Spinal cord (tissue), 10 donors: ENCODE data around the gene PPL. TPM values are rescaled to one million over a fixed set of nuclear protein-coding genes. Genes with fewer than 3 reads are reported as not detected.

ENCODE experiments used
- DNase-seq, 6 donors: peaks; one replicate each; pipeline versions ENCODE4 v3.0.0 to v3.0.0-alpha.2; 2013 to 2015; ENCODE audit warnings: low spot score in 6 of 6, low read depth in 4 of 6
- H3K27ac ChIP-seq: one replicate; pipeline ENCODE4 v1.5.1; 2013; ENCODE audit warnings: low read depth, low read length, control low read depth
- H3K27me3 ChIP-seq: one replicate; pipeline ENCODE4 v1.6.1; 2013; ENCODE audit warnings: low read length; ENCODE audit not compliant: control insufficient read depth, insufficient read depth
- H3K36me3 ChIP-seq: one replicate; pipeline ENCODE4 v1.6.1; 2013; ENCODE audit warnings: low read length; ENCODE audit not compliant: control insufficient read depth, insufficient read depth
- H3K4me1 ChIP-seq: one replicate; pipeline ENCODE4 v1.6.1; 2013; ENCODE audit warnings: low read length; ENCODE audit not compliant: control insufficient read depth, insufficient read depth
- H3K4me3 ChIP-seq: one replicate; pipeline ENCODE4 v1.5.1; 2013; ENCODE audit warnings: low read depth, low read length, control low read depth
- H3K9me3 ChIP-seq: one replicate; pipeline ENCODE4 v1.6.1; 2013; ENCODE audit warnings: low read length; ENCODE audit not compliant: control insufficient read depth, insufficient read depth
- WGBS: methylation state at CpG from one replicate; pipeline ENCODE4 v1.1.5; 2013; ENCODE audit warnings: missing lambda C conversion rate; ENCODE audit not compliant: insufficient coverage; 5-methylcytosine and 5-hydroxymethylcytosine counted together
- polyA plus RNA-seq, 2 donors: library from polyadenylated mRNA; unstranded; fragments of 120-200 nt; gene quantifications; one replicate each; pipeline ENCODE4 v1.2.1, GENCODE V29; 2013; ENCODE audit not compliant: insufficient read length in 2 of 2
- total RNA-seq, 2 donors: library from RNA; depleted of rRNA in 1 of 2; stranded (reverse); fragments of 120-200 nt in 1 of 2; fragments of >200 nt in 1 of 2; gene quantifications; one replicate each; pipeline versions ENCODE4 v1.2.3 to v1.2.4, GENCODE V29; 2013 to 2014
- donor health status: healthy.

The PPL gene
- total and polyA plus RNA-seq, 4 donors: 2.7 to 5.6 (median 3.7) TPM

- H3K4me3 ChIP-seq: peak within 1 kb of the TSS; percentile 79
- DNase-seq: peak; percentile 90 to 99 (median 94)
- peaks cover 16% of the 10 kb centered on the region for H3K4me1 ChIP-seq
- WGBS: under 1% methylated on average over 126 of the region's 126 CpGs
- peaks cover 19% of the 10 kb centered on the region for H3K36me3 ChIP-seq
- H3K27ac ChIP-seq: peak within 1 kb of the TSS; percentile 74
- H3K27me3 ChIP-seq: no peaks in the 10 kb centered on the region
- no peaks in the 10 kb centered on the region for H3K9me3 ChIP-seq
Measured at GRCh38 chr16:4846901-4847773, 89.8 kb downstream of the PPL start, which contains the start of the genes GLYR1 and UBN1. GLYR1 (minus strand) TSS chr16:4847288; CDS start chr16:4847265, 23 bp downstream. UBN1 (plus strand) TSS chr16:4847481; CDS start chr16:4852918, 5,437 bp downstream.

DNA sequence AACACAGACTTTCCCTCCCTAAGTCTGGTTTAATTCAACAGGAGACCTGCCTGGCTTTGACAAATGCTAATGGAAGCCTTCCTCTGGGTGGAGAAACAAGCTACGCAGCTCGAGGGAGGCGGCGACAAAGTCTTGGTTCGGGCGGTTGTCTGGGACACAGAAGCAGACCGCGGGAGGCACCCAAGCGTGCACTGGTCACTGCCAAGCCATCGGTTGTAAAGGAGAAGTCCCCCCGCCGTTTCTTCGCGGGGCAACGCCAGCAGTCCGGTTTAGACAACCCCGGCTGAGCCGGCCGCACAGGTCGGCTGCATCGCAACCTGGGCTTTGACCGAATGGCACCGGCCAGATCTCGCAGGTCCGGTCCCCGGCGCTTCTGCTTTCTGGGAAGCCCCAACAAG is 90.4 kb downstream of the PPL start:
- H3K9me3 ChIP-seq: no peaks in the 10 kb centered on the region
- H3K27me3 ChIP-seq: no peaks in the 10 kb centered on the region
- WGBS: 0% methylated on average over 27 of the region's 27 CpGs
- DNase-seq: peak in 4 of 6 donors; percentile 35 to 68 (median 48)
- H3K36me3 ChIP-seq: peaks cover 26% of the 10 kb centered on the region
- H3K4me1 ChIP-seq: peaks cover 16% of the 10 kb centered on the region
- H3K27ac ChIP-seq: peak overlapping the region; percentile 74
- peak overlapping the region; percentile 79 for H3K4me3 ChIP-seq

DNA sequence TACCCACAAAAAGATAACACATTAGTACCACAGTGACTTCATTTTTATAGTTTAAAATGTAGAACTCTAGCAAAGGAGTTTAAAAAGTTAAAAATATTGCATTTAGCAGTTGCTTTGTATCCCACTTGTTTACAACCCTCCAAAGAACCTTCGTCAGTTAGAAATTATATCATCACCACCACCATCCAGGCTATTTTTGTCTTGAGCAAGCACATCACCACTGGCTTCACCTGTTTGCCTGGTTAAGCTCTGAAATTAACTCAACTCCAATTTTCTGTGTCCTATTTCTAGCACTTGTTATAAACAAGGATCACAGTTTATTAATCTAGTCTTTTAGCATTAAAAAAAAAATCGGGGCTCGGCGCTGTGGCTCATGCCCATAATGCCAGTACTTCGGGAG is 96.0 kb downstream of the PPL start:
- Histone ChIP-seq H3K36me3 (peaks cover 59% of the 10 kb centered on the region), H3K4me3 (no peak overlapping the region), H3K4me1 (no peaks in the 10 kb centered on the region), H3K27ac (no peak overlapping the region), H3K27me3 (no peaks in the 10 kb centered on the region), H3K9me3 (no peaks in the 10 kb centered on the region)
- 75% methylated on average over 4 of the region's 5 CpGs for WGBS
- DNase-seq: no peak

GRCh38 chr16:4839942-4840341 is 97.0 kb downstream of the PPL start:
- no peaks in the 10 kb centered on the region for H3K27me3 ChIP-seq
- WGBS: 80% methylated on average over 5 of the region's 5 CpGs

GRCh38 chr16:4837733-4838501 is 99.0 kb downstream of the PPL start:
- 100% methylated on average over 4 of the region's 13 CpGs for WGBS
- peaks cover 51% of the 10 kb centered on the region for H3K36me3 ChIP-seq
- H3K4me1 ChIP-seq: no peaks in the 10 kb centered on the region
- H3K9me3 ChIP-seq: no peaks in the 10 kb centered on the region
- no peak overlapping the region for H3K27ac ChIP-seq
- no peak for DNase-seq
- H3K27me3 ChIP-seq: no peaks in the 10 kb centered on the region
- no peak overlapping the region for H3K4me3 ChIP-seq

More at GRCh38 chr16:4839942-4840341, 97.0 kb downstream of the PPL start:
- no peak for DNase-seq
- no peak overlapping the region for H3K4me3 ChIP-seq
- no peaks in the 10 kb centered on the region for H3K4me1 ChIP-seq
- no peaks in the 10 kb centered on the region for H3K9me3 ChIP-seq
- no peak overlapping the region for H3K27ac ChIP-seq
- H3K36me3 ChIP-seq: peaks cover 64% of the 10 kb centered on the region

GRCh38 chr16:4836727-4837126 is 100.2 kb downstream of the PPL start:
- DNase-seq: no peak
- Histone ChIP-seq H3K9me3 (no peaks in the 10 kb centered on the region), H3K4me1 (no peaks in the 10 kb centered on the region), H3K36me3 (peaks cover 48% of the 10 kb centered on the region), H3K27me3 (no peaks in the 10 kb centered on the region), H3K4me3 (no peak overlapping the region), H3K27ac (no peak overlapping the region)
- WGBS: 94% methylated on average over 2 of the region's 2 CpGs

DNA sequence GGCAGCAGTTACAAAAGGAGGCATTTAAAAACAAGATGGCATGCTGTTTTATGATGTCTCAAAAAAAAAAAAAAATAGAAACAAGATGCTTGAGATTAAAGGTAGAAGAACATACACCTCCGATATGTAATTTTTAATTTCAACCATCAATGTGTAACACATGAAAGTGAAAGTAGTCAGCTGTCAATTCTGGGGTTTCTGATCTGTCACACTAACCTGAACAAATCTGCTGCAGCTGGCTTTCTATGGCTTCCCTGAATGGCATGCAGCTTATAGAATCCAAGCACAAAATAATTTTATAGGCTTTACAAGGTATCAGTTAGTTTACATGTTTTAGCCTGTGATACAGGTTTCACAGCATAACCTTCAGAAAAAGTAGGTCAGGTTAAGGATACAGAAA is 103.4 kb downstream of the PPL start:
- peaks cover 54% of the 10 kb centered on the region for H3K36me3 ChIP-seq
- no peaks in the 10 kb centered on the region for H3K27me3 ChIP-seq
- no peaks in the 10 kb centered on the region for H3K9me3 ChIP-seq
- no peak overlapping the region for H3K4me3 ChIP-seq
- H3K4me1 ChIP-seq: no peaks in the 10 kb centered on the region
- no CpG with 5 or more reads among the region's 1 CpG for WGBS
- H3K27ac ChIP-seq: no peak overlapping the region
- no peak for DNase-seq

DNA sequence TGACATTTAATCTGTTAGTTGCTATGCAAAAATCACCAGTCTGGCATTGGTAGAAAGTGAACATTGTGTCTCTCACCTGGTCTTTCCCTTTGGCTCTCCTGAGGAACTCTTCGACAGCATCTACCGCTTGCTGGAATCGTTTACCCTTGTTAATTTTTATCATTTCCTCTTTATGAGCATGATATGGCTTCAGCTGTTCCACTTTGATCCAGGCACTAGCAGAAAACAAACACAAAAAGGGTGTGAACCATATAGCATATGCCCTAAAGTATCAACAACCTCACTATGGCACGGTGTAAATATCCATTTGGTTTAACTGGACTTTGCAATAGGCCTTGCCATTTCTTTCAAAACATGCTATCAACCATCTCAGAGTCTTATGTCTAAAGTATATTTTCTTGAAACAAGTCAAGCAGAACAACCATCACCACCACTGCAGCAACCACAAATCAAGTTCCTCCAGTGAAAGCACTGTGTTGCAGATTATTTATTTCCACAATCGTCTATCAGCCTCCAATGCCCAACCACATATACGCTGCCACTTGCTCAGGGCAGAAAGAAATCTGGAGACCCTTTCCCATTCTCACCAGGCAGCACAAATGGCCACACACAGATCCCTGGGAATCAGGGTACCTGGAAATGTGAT is 104.1 kb downstream of the PPL start:
- Histone ChIP-seq H3K4me1 (no peaks in the 10 kb centered on the region), H3K27me3 (no peaks in the 10 kb centered on the region), H3K36me3 (peaks cover 58% of the 10 kb centered on the region), H3K4me3 (no peak overlapping the region), H3K9me3 (no peaks in the 10 kb centered on the region), H3K27ac (no peak overlapping the region)
- WGBS: 96% methylated on average over 3 of the region's 6 CpGs
- DNase-seq: no peak
